ENCODE measurements around the gene ABCB8. TPM values are rescaled to one million over a fixed set of nuclear protein-coding genes. Genes with fewer than 3 reads are reported as not detected.

The ABCB8 gene
- total and polyA plus RNA-seq, 2 of the 4 experiments (the other 2 are of a cell fraction), result 16.3 to 26.8 TPM

DNA sequence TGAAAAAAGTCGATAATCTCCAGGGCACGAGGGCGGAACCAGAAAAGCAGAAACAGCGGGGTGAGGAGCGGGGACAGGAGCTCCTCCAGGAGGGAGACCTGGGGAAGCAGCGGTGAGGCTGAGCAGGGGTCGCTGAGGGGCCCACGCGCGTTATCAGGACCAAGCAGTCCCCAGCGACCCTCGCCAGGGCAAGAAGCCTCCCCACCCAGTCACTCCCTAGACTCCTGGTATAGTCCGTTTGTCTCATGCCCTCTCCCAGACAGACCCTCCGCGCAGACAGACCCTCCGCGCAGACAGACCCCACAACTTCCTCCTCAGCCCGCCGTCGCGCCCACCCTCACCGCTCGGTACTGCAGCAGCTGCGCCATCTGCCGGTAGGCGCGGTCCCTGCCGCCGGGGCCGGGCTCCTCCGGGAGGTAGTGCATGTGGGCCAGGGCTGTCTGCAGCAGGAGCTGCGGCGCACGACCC is 10.3 kb upstream of the ABCB8 start:
- no peak overlapping the region for H4K8ac ChIP-seq (ENCODE audit: low read depth in 2 of 2, low read length in 2 of 2)
- no peak overlapping the region for H3K14ac ChIP-seq (replicated peaks; ENCODE audit: low read depth, low read length)
- H3K56ac ChIP-seq (ENCODE audit: extremely low read depth, insufficient read depth, low read length), result no peak overlapping the region
- 10% methylated on average over 5 of the region's 34 CpGs; no CpG with 5 or more reads in 1 of the 2 experiments for WGBS, 2 experiments (ENCODE audit: extremely low coverage in 2 of 2, insufficient read length in 1 of 2)
- no peak overlapping the region; the same call in 1 of the 2 replicates for H4K91ac ChIP-seq (ENCODE audit: insufficient read depth, low read depth, low read length)
- TF ChIP-seq RAD21 (IDR thresholded peaks at IDR 0.05; ENCODE audit: low read length) (peak; percentile 53), SMC3 (IDR thresholded peaks at IDR 0.05; ENCODE audit: low read depth, low read length) (peak; percentile 58), POLR2A (IDR thresholded peaks at IDR 0.05; ENCODE audit: low read depth, low read length) (no peak), RFX5 (IDR thresholded peaks at IDR 0.05; ENCODE audit: low read depth, low read length) (no peak), MAZ (IDR thresholded peaks at IDR 0.05; ENCODE audit: borderline replicate concordance, low read depth, low read length) (peak; percentile 72; the same call in 1 of the 2 replicates), ELK1 (IDR thresholded peaks at IDR 0.05; ENCODE audit: borderline replicate concordance, low read depth, low read length) (no peak), CHD1 (IDR thresholded peaks at IDR 0.05; ENCODE audit: low read depth, low read length) (no peak), BHLHE40 (IDR thresholded peaks at IDR 0.05; ENCODE audit: low read depth, low read length) (no peak), NFE2L2 (IDR thresholded peaks at IDR 0.05; ENCODE audit: low read depth, low read length) (no peak)
- TF ChIP-seq, protein P1, sequence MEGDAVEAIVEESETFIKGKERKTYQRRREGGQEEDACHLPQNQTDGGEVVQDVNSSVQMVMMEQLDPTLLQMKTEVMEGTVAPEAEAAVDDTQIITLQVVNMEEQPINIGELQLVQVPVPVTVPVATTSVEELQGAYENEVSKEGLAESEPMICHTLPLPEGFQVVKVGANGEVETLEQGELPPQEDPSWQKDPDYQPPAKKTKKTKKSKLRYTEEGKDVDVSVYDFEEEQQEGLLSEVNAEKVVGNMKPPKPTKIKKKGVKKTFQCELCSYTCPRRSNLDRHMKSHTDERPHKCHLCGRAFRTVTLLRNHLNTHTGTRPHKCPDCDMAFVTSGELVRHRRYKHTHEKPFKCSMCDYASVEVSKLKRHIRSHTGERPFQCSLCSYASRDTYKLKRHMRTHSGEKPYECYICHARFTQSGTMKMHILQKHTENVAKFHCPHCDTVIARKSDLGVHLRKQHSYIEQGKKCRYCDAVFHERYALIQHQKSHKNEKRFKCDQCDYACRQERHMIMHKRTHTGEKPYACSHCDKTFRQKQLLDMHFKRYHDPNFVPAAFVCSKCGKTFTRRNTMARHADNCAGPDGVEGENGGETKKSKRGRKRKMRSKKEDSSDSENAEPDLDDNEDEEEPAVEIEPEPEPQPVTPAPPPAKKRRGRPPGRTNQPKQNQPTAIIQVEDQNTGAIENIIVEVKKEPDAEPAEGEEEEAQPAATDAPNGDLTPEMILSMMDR (conservative IDR thresholded peaks at IDR 0.05; ENCODE audit: low read depth, low read length), result peak; percentile 79
- no peak overlapping the region for H2BK20ac ChIP-seq (ENCODE audit: low read depth, low read length)
- dilution Hi-C loops (cut with HindIII; ENCODE audit: low sequenced_read_pairs, unreplicated experiment), result no loop called here
- peak overlapping the region; percentile 85 for H2AK9ac ChIP-seq (replicated peaks; ENCODE audit: low read depth, low read length, poor library complexity)
- in situ Hi-C loops (cut with MboI; ENCODE audit: low sequenced_read_pairs), result no loop called here
- no peak overlapping the region for H4K5ac ChIP-seq (ENCODE audit: low read depth, low read length)
- no peaks in the 10 kb centered on the region for H3K9me3 ChIP-seq (ENCODE audit: control insufficient read depth, insufficient read depth, low read length)
- no peaks in the 10 kb centered on the region for H3K36me3 ChIP-seq (ENCODE audit: control insufficient read depth, insufficient read depth, low read length)
- H4K20me1 ChIP-seq (ENCODE audit: insufficient read depth, low read length), result no peaks in the 10 kb centered on the region
- peak overlapping the region; percentile 65 for H3K4me2 ChIP-seq (ENCODE audit: low read depth, low read length)
- no peaks in the 10 kb centered on the region for H3K9me1 ChIP-seq (ENCODE audit: insufficient read depth, low read length)
- ATAC-seq (ENCODE audit: low read depth) (peak; percentile 90), DNase-seq (peak; percentile 25)
- BruUV-seq (replicated peaks), result no TSS peak
- H2BK120ac ChIP-seq (ENCODE audit: low read depth, low read length), result no peak overlapping the region
- no peak overlapping the region for H2BK5ac ChIP-seq (ENCODE audit: low read depth, low read length, poor library complexity, severe bottlenecking)
- 0 out of 2 replicates have a peak overlapping the region, but pooled peaks have one; percentile 23 for H3K4me3 ChIP-seq (ENCODE audit: insufficient read depth, low read depth, low read length)
- H3K79me1 ChIP-seq (ENCODE audit: low read depth in 1 of 2, low read length in 2 of 2), result no peaks in the 10 kb centered on the region
- ChIA-PET POLR2A (ENCODE audit: unreplicated experiment) (no interaction called here), CTCF (interaction anchor here (0.6 to 1.0 kb wide), 4 partner anchors 10 to 586 kb away, joined by 3 to 8 read pairs (median 4); partner anchors contain the start of gene ABCB8)
- H2AFZ ChIP-seq (replicated peaks; ENCODE audit: low read length, poor library complexity), result peak overlapping the region; percentile 84
- H3K27me3 ChIP-seq (ENCODE audit: control insufficient read depth, insufficient read depth, low read length), result peaks cover 58% of the 10 kb centered on the region
- no peak overlapping the region for H3K27ac ChIP-seq (ENCODE audit: insufficient read depth, low read length)
- no peak overlapping the region for H3K18ac ChIP-seq (ENCODE audit: low read depth, low read length)
- H3K23ac ChIP-seq (ENCODE audit: low read depth, low read length), result peak overlapping the region; percentile 38; the same call in 1 of the 2 replicates
- H3K9ac ChIP-seq (ENCODE audit: low read depth, low read length), result no peak overlapping the region
- no peak overlapping the region for H2AK5ac ChIP-seq (ENCODE audit: low read depth, low read length)
- H3K4ac ChIP-seq (ENCODE audit: low read depth, low read length), result no peak overlapping the region
- H2BK15ac ChIP-seq (ENCODE audit: low read depth, low read length), result no peak overlapping the region
- intact Hi-C loops (cut with micrococcal nuclease), result loop anchor here (2.0 kb wide), 1 partner anchor 55 kb away; no protein-coding TSS in a partner anchor
- H3K4me1 ChIP-seq (ENCODE audit: control insufficient read depth, insufficient read depth, low read length), result peaks cover 3% of the 10 kb centered on the region; the same call in 1 of the 2 replicates
